ENCODE data around the gene ZNF610. TPM values are rescaled to one million over a fixed set of nuclear protein-coding genes. Genes with fewer than 3 reads are reported as not detected.
"Not testable (repeated sequence)": the region's sequence is repeated elsewhere in the genome, so short reads cannot be mapped to it uniquely, and the experiment has no call there.

Gene ZNF610
- total and polyA plus RNA-seq, 2 donors (not counting 1 experiment from before 2014, with no cell fraction given): 1.5 to 3.7 TPM

DNA sequence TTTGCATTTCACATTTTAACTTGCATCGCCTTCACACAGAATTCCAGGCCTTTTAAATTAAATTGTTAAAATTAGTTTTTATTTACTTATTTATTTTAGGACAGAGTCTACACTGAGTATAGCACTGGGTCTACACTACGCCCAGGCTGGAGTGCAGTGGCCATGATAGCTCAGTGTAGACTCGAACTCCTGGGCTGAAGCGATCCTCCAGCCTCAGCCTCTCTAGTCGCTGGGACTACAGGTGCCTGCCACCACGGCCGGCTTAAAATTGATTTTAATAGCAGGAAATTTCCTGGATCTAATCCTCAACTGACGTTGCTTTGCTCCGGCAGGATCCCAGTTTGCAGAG, 301 bp upstream of the ZNF610 start:
- DNase-seq (no peak), ATAC-seq (ENCODE audit: low read depth) (no peak)
- Histone ChIP-seq H3K36me3 (replicated peaks in 1 of 2; ENCODE audit: control extremely low read depth in 1 of 2, control insufficient read depth in 1 of 2, extremely low read depth in 1 of 2, insufficient read depth in 2 of 2, low read length in 1 of 2) (peaks cover 2 to 3% of the 10 kb centered on the region in 2 experiments), H3K4me1 (ENCODE audit: control insufficient read depth in 2 of 2, insufficient read depth in 2 of 2, low read length in 2 of 2) (peaks cover 6 to 15% of the 10 kb centered on the region in 2 donors), H3K27me3 (replicated peaks in 1 of 4; ENCODE audit: control extremely low read depth in 1 of 4, control insufficient read depth in 3 of 4, insufficient read depth in 4 of 4, low read length in 3 of 4) (no peaks in the 10 kb centered on the region), H2AFZ (ENCODE audit: insufficient read depth, low read depth, low read length, poor library complexity, severe bottlenecking) (peak overlapping the region; percentile 90), H3K27ac (ENCODE audit: low read length in 2 of 2) (peak overlapping the region; percentile 79 to 86), H3K9ac (ENCODE audit: low read length) (peak overlapping the region; percentile 94), H3K4me3 (ENCODE audit: control extremely low read depth in 1 of 5, extremely low read depth in 1 of 5, insufficient read depth in 1 of 5, low read depth in 2 of 5, low read length in 4 of 5) (peak overlapping the region; percentile 82 to 97 (median 94)), H3K79me2 (ENCODE audit: control insufficient read depth, insufficient read depth, low read length) (no peaks in the 10 kb centered on the region), H3K9me3 (ENCODE audit: control extremely low read depth in 1 of 3, control insufficient read depth in 2 of 3, insufficient read depth in 1 of 3, low read length in 2 of 3) (peaks cover 6 to 66% (median 41%) of the 10 kb centered on the region in 3 donors), H4K20me1 (ENCODE audit: control insufficient read depth, insufficient read depth, low read length, poor library complexity, severe bottlenecking) (no peaks in the 10 kb centered on the region), H3K4me2 (replicated peaks; ENCODE audit: low read depth, low read length, poor library complexity, severe bottlenecking) (peak overlapping the region; percentile 88)
- Mint-ChIP-seq H3K4me3 (peak overlapping the region; percentile 97), H3K4me1 (peaks cover 15% of the 10 kb centered on the region), H3K27me3 (no peaks in the 10 kb centered on the region), H3K27ac (peak overlapping the region; percentile 96), H3K9me3 (ENCODE audit: insufficient read depth) (peaks cover 22% of the 10 kb centered on the region)
- intact Hi-C loops (cut with micrococcal nuclease): loop anchor here (1.0 kb wide), 1 partner anchor 34 kb away; the partner anchor contains the start of gene ZNF880
- WGBS (ENCODE audit: insufficient coverage): 60% methylated on average over 8 of the region's 9 CpGs
- TF ChIP-seq EZH2 (IDR thresholded peaks at IDR 0.05; ENCODE audit: borderline replicate concordance, insufficient read depth, low read depth, low read length, poor library complexity, severe bottlenecking): no peak
- no peak for TF ChIP-seq CTCF (IDR thresholded peaks at IDR 0.05)
- CTCF ChIA-PET: interaction anchor here (0.5 kb wide), 1 partner anchor 57 kb away, joined by 3 read pairs; no protein-coding TSS in a partner anchor
- POLR2A ChIA-PET: no interaction called here

GRCh38 chr19:52336791-52337381, 843 bp downstream of the ZNF610 start:
- Mint-ChIP-seq H3K9me3 (ENCODE audit: insufficient read depth) (peaks cover 13% of the 10 kb centered on the region), H3K27ac (peak overlapping the region; percentile 96), H3K4me1 (peaks cover 15% of the 10 kb centered on the region), H3K4me3 (peak overlapping the region; percentile 97), H3K27me3 (no peaks in the 10 kb centered on the region)
- Histone ChIP-seq H3K36me3 (replicated peaks in 1 of 2; ENCODE audit: control extremely low read depth in 1 of 2, control insufficient read depth in 1 of 2, extremely low read depth in 1 of 2, insufficient read depth in 2 of 2, low read length in 1 of 2) (peaks cover 2 to 3% of the 10 kb centered on the region in 2 experiments), H2AFZ (ENCODE audit: insufficient read depth, low read depth, low read length, poor library complexity, severe bottlenecking) (peak overlapping the region; percentile 90), H3K9ac (ENCODE audit: low read length) (peak overlapping the region; percentile 94), H3K27me3 (replicated peaks in 1 of 4; ENCODE audit: control extremely low read depth in 1 of 4, control insufficient read depth in 3 of 4, insufficient read depth in 4 of 4, low read length in 3 of 4) (no peaks in the 10 kb centered on the region), H4K20me1 (ENCODE audit: control insufficient read depth, insufficient read depth, low read length, poor library complexity, severe bottlenecking) (no peaks in the 10 kb centered on the region), H3K79me2 (ENCODE audit: control insufficient read depth, insufficient read depth, low read length) (no peaks in the 10 kb centered on the region), H3K4me1 (ENCODE audit: control insufficient read depth in 2 of 2, insufficient read depth in 2 of 2, low read length in 2 of 2) (peaks cover 6 to 15% of the 10 kb centered on the region in 2 donors), H3K9me3 (ENCODE audit: control extremely low read depth in 1 of 3, control insufficient read depth in 2 of 3, insufficient read depth in 1 of 3, low read length in 2 of 3) (peaks cover 4 to 61% (median 29%) of the 10 kb centered on the region in 3 donors), H3K27ac (ENCODE audit: low read length in 2 of 2) (peak overlapping the region in 1 of 2 donors; percentile 86), H3K4me2 (replicated peaks; ENCODE audit: low read depth, low read length, poor library complexity, severe bottlenecking) (peak overlapping the region; percentile 88), H3K4me3 (ENCODE audit: control extremely low read depth in 1 of 5, extremely low read depth in 1 of 5, insufficient read depth in 1 of 5, low read depth in 2 of 5, low read length in 4 of 5) (peak overlapping the region; percentile 82 to 97 (median 94))
- no peak for TF ChIP-seq CTCF (IDR thresholded peaks at IDR 0.05)
- TF ChIP-seq EZH2 (IDR thresholded peaks at IDR 0.05; ENCODE audit: borderline replicate concordance, insufficient read depth, low read depth, low read length, poor library complexity, severe bottlenecking): no peak
- DNase-seq (no peak), ATAC-seq (ENCODE audit: low read depth) (no peak)
- ChIA-PET CTCF (no interaction called here), POLR2A (no interaction called here)
- WGBS (ENCODE audit: insufficient coverage): 10% methylated on average over 6 of the region's 9 CpGs
- intact Hi-C loops (cut with micrococcal nuclease): loop anchor here (1.0 kb wide), 1 partner anchor 32 kb away; the partner anchor contains the start of gene ZNF880

DNA sequence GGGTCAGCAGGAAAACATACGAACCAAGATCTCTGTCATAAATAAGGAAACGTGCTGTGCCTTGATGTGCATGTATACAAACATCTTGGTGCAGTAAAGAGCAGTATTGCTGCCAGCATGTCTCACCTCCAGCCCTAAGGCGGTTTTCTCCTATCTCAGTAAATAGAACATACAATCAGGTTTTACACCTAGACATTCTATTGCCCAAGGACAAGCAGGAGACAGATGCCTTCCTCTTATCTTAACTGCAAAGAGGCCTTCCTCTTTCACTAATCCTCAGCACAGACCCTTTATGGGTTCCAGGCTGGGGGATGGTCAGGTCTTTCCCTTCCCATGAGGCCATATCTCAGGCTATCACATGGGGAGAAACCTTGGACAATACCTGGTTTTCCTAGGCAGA, 3.0 kb downstream of the ZNF610 start:
- CTCF ChIA-PET; H3K27me3 ChIP-seq (replicated peaks in 1 of 4; ENCODE audit: control extremely low read depth in 1 of 4, control insufficient read depth in 3 of 4, insufficient read depth in 4 of 4, low read length in 3 of 4); H2AFZ ChIP-seq (ENCODE audit: insufficient read depth, low read depth, low read length, poor library complexity, severe bottlenecking); intact Hi-C loops (cut with micrococcal nuclease); H3K9ac ChIP-seq (ENCODE audit: low read length); DNase-seq; H3K4me2 ChIP-seq (replicated peaks; ENCODE audit: low read depth, low read length, poor library complexity, severe bottlenecking); H3K36me3 ChIP-seq (replicated peaks in 1 of 2; ENCODE audit: control extremely low read depth in 1 of 2, control insufficient read depth in 1 of 2, extremely low read depth in 1 of 2, insufficient read depth in 2 of 2, low read length in 1 of 2); H3K4me3 Mint-ChIP-seq; H3K9me3 Mint-ChIP-seq (ENCODE audit: insufficient read depth); H3K79me2 ChIP-seq (ENCODE audit: control insufficient read depth, insufficient read depth, low read length); H4K20me1 ChIP-seq (ENCODE audit: control insufficient read depth, insufficient read depth, low read length, poor library complexity, severe bottlenecking); ATAC-seq (ENCODE audit: low read depth); H3K4me3 ChIP-seq (ENCODE audit: control extremely low read depth in 1 of 5, extremely low read depth in 1 of 5, insufficient read depth in 1 of 5, low read depth in 2 of 5, low read length in 4 of 5); H3K27me3 Mint-ChIP-seq; H3K27ac Mint-ChIP-seq; POLR2A ChIA-PET; H3K27ac ChIP-seq (ENCODE audit: low read length in 2 of 2): not testable (repeated sequence)
- Histone ChIP-seq H3K4me1 (ENCODE audit: control insufficient read depth in 2 of 2, insufficient read depth in 2 of 2, low read length in 2 of 2) (peaks cover 6 to 15% of the 10 kb centered on the region in 2 donors), H3K9me3 (ENCODE audit: control extremely low read depth in 1 of 3, control insufficient read depth in 2 of 3, insufficient read depth in 1 of 3, low read length in 2 of 3) (peaks cover 1 to 56% (median 10%) of the 10 kb centered on the region in 3 donors)
- 100% methylated on average over 1 of the region's 3 CpGs for WGBS (ENCODE audit: insufficient coverage)
- peaks cover 15% of the 10 kb centered on the region for H3K4me1 Mint-ChIP-seq
